Measurements from ENCODE around the gene MTG2. TPM values are rescaled to one million over a fixed set of nuclear protein-coding genes. Genes with fewer than 3 reads are reported as not detected.

Gene MTG2
- total and polyA plus RNA-seq, 2 donors: 10.3 to 25.8 TPM

- no peak for DNase-seq (ENCODE audit: extremely low spot score)
- Histone ChIP-seq H3K4me3 (ENCODE audit: low read depth, low read length) (no peak overlapping the region), H3K4me1 (ENCODE audit: insufficient read depth) (no peaks in the 10 kb centered on the region), H3K36me3 (ENCODE audit: insufficient read depth) (no peaks in the 10 kb centered on the region), H3K27ac (ENCODE audit: low read depth) (no peak overlapping the region)
- 86% methylated on average over 10 of the region's 10 CpGs for WGBS
Observed at GRCh38 chr20:62192635-62193034, 9.8 kb downstream of the MTG2 start.

GRCh38 chr20:62193079-62194025 lies 10.5 kb downstream of the MTG2 start:
- Histone ChIP-seq H3K27ac (ENCODE audit: low read depth) (no peak overlapping the region), H3K4me3 (ENCODE audit: low read depth, low read length) (no peak overlapping the region), H3K36me3 (ENCODE audit: insufficient read depth) (peaks cover 2% of the 10 kb centered on the region), H3K4me1 (ENCODE audit: insufficient read depth) (no peaks in the 10 kb centered on the region)
- WGBS: 89% methylated on average over 29 of the region's 29 CpGs
- no peak for DNase-seq (ENCODE audit: extremely low spot score)

GRCh38 chr20:62195075-62195405 lies 12.2 kb downstream of the MTG2 start:
- Histone ChIP-seq H3K4me1 (ENCODE audit: insufficient read depth) (no peaks in the 10 kb centered on the region), H3K4me3 (ENCODE audit: low read depth, low read length) (no peak overlapping the region), H3K27ac (ENCODE audit: low read depth) (no peak overlapping the region), H3K36me3 (ENCODE audit: insufficient read depth) (peaks cover 2% of the 10 kb centered on the region)
- DNase-seq (ENCODE audit: extremely low spot score): no peak
- WGBS: 85% methylated on average over 8 of the region's 8 CpGs

- Histone ChIP-seq H3K4me3 (ENCODE audit: low read depth, low read length) (no peak overlapping the region), H3K27ac (ENCODE audit: low read depth) (no peak overlapping the region), H3K4me1 (ENCODE audit: insufficient read depth) (no peaks in the 10 kb centered on the region), H3K36me3 (ENCODE audit: insufficient read depth) (peaks cover 3% of the 10 kb centered on the region)
- WGBS: 94% methylated on average over 10 of the region's 10 CpGs
- DNase-seq (ENCODE audit: extremely low spot score): no peak
Observed at GRCh38 chr20:62195736-62196135, 12.9 kb downstream of the MTG2 start.

- H3K36me3 ChIP-seq (ENCODE audit: insufficient read depth): peaks cover 6% of the 10 kb centered on the region
- 96% methylated on average over 10 of the region's 10 CpGs for WGBS
- no peak for DNase-seq (ENCODE audit: extremely low spot score)
Observed at GRCh38 chr20:62196286-62196685, 13.5 kb downstream of the MTG2 start.

GRCh38 chr20:62197311-62197710 lies 14.5 kb downstream of the MTG2 start:
- H3K27ac ChIP-seq (ENCODE audit: low read depth): no peak overlapping the region
- DNase-seq (ENCODE audit: extremely low spot score): no peak
- H3K4me3 ChIP-seq (ENCODE audit: low read depth, low read length): no peak overlapping the region
- H3K4me1 ChIP-seq (ENCODE audit: insufficient read depth): no peaks in the 10 kb centered on the region
- WGBS: 93% methylated on average over 9 of the region's 9 CpGs
- H3K36me3 ChIP-seq (ENCODE audit: insufficient read depth): peaks cover 8% of the 10 kb centered on the region

More at GRCh38 chr20:62196286-62196685, 13.5 kb downstream of the MTG2 start:
- no peak overlapping the region for H3K27ac ChIP-seq (ENCODE audit: low read depth)
- H3K4me1 ChIP-seq (ENCODE audit: insufficient read depth): no peaks in the 10 kb centered on the region
- H3K4me3 ChIP-seq (ENCODE audit: low read depth, low read length): no peak overlapping the region

GRCh38 chr20:62197801-62198200 lies 15.0 kb downstream of the MTG2 start:
- no peak overlapping the region for H3K4me3 ChIP-seq (ENCODE audit: low read depth, low read length)
- DNase-seq (ENCODE audit: extremely low spot score): no peak
- WGBS: 93% methylated on average over 18 of the region's 18 CpGs
- H3K27ac ChIP-seq (ENCODE audit: low read depth): no peak overlapping the region
- no peaks in the 10 kb centered on the region for H3K4me1 ChIP-seq (ENCODE audit: insufficient read depth)
- H3K36me3 ChIP-seq (ENCODE audit: insufficient read depth): peaks cover 8% of the 10 kb centered on the region

- DNase-seq (ENCODE audit: extremely low spot score): no peak
- peaks cover 8% of the 10 kb centered on the region for H3K36me3 ChIP-seq (ENCODE audit: insufficient read depth)
- H3K4me1 ChIP-seq (ENCODE audit: insufficient read depth): no peaks in the 10 kb centered on the region
- H3K27ac ChIP-seq (ENCODE audit: low read depth): no peak overlapping the region
- WGBS: 95% methylated on average over 17 of the region's 17 CpGs
- no peak overlapping the region for H3K4me3 ChIP-seq (ENCODE audit: low read depth, low read length)
Observed at GRCh38 chr20:62198496-62198895, 15.7 kb downstream of the MTG2 start.

GRCh38 chr20:62198931-62199330 lies 16.1 kb downstream of the MTG2 start:
- Histone ChIP-seq H3K36me3 (ENCODE audit: insufficient read depth) (peaks cover 8% of the 10 kb centered on the region), H3K4me1 (ENCODE audit: insufficient read depth) (no peaks in the 10 kb centered on the region), H3K4me3 (ENCODE audit: low read depth, low read length) (no peak overlapping the region), H3K27ac (ENCODE audit: low read depth) (no peak overlapping the region)
- WGBS: 98% methylated on average over 18 of the region's 18 CpGs
- no peak for DNase-seq (ENCODE audit: extremely low spot score)

GRCh38 chr20:62200491-62201172 lies 17.8 kb downstream of the MTG2 start:
- Histone ChIP-seq H3K36me3 (ENCODE audit: insufficient read depth) (peaks cover 8% of the 10 kb centered on the region), H3K4me1 (ENCODE audit: insufficient read depth) (no peaks in the 10 kb centered on the region), H3K4me3 (ENCODE audit: low read depth, low read length) (no peak overlapping the region), H3K27ac (ENCODE audit: low read depth) (no peak overlapping the region)
- no peak for DNase-seq (ENCODE audit: extremely low spot score)
- 96% methylated on average over 38 of the region's 38 CpGs for WGBS

GRCh38 chr20:62201173-62202082 lies 18.6 kb downstream of the MTG2 start:
- WGBS: 90% methylated on average over 38 of the region's 38 CpGs
- Histone ChIP-seq H3K4me3 (ENCODE audit: low read depth, low read length) (no peak overlapping the region), H3K4me1 (ENCODE audit: insufficient read depth) (no peaks in the 10 kb centered on the region), H3K27ac (ENCODE audit: low read depth) (no peak overlapping the region), H3K36me3 (ENCODE audit: insufficient read depth) (peaks cover 8% of the 10 kb centered on the region)
- no peak for DNase-seq (ENCODE audit: extremely low spot score)

GRCh38 chr20:62202083-62202395 lies 19.2 kb downstream of the MTG2 start:
- Histone ChIP-seq H3K4me1 (ENCODE audit: insufficient read depth) (no peaks in the 10 kb centered on the region), H3K36me3 (ENCODE audit: insufficient read depth) (peaks cover 8% of the 10 kb centered on the region), H3K4me3 (ENCODE audit: low read depth, low read length) (no peak overlapping the region), H3K27ac (ENCODE audit: low read depth) (no peak overlapping the region)
- WGBS: 84% methylated on average over 5 of the region's 5 CpGs
- DNase-seq (ENCODE audit: extremely low spot score): no peak

GRCh38 chr20:62202676-62203377 lies 20.0 kb downstream of the MTG2 start:
- no peak for DNase-seq (ENCODE audit: extremely low spot score)
- Histone ChIP-seq H3K4me1 (ENCODE audit: insufficient read depth) (no peaks in the 10 kb centered on the region), H3K36me3 (ENCODE audit: insufficient read depth) (peaks cover 8% of the 10 kb centered on the region), H3K4me3 (ENCODE audit: low read depth, low read length) (no peak overlapping the region), H3K27ac (ENCODE audit: low read depth) (no peak overlapping the region)
- WGBS: 86% methylated on average over 23 of the region's 23 CpGs

Measured in urinary bladder (tissue), 4 donors.